ENCODE data around the gene BAZ2A. TPM values are rescaled to one million over a fixed set of nuclear protein-coding genes. Genes with fewer than 3 reads are reported as not detected.
A peak's percentile ranks its signal among the peaks of the same experiment; 100 is the strongest.

The BAZ2A gene
- total RNA-seq, 1 donor, result 49.6 TPM

DNA sequence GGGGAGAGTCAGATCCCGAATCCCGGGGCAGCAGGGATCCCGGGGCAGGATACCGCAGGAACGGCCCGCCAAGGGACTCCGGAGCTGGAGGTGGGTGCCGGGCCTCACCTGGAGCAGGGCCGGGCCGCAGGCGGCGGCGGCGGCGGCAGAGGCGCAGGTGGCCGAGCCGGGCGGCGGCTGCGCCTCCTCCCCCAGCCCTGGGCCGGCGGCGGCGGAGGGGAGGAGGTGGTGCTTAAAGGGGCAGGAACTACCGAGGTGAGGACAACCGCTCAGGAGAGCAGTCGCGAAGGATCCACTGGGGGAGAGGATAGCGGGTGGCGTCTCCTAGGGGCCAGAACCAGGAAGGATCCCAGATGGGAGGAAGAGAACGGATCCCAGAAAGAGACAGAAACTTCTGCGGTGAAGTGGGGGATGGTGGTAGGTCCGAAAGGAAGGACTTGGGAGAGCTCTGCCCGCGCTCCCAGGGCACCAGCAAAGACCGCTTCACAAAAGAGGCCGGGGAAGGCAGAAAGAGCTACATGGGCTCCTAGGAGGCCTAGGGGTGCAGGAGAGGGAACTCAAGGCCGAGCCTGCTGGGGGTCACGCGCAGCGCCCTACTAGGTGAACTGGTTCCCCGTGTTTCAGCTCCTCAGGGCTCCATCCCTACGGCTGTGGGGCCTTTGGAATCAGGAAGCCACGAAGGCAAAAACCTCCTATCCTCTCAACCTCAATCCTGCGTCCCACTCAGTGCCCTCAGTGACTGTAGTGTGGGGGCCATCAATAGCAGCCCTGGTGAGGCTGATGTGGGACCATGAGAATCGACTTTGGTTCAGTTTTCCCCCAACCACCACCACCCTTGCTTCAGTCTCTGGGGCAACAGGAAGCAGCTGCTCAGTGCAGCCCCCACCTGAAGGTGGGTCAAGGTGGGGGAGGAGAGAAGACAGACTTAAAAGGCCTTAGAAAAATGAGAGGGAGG lies 5.0 kb upstream of the BAZ2A start:
- peaks cover 30% of the 10 kb centered on the region for H3K36me3 ChIP-seq (ENCODE audit: insufficient read depth, low read length)
- peak overlapping the region; percentile 97 for H3K4me2 ChIP-seq (ENCODE audit: insufficient read depth, low read length)
- H3K9me3 ChIP-seq (ENCODE audit: low read depth, low read length), result no peaks in the 10 kb centered on the region
- peak; percentile 98 for DNase-seq (ENCODE audit: insufficient read length, low spot score, missing footprints)
- peak overlapping the region; percentile 81 for H2AFZ ChIP-seq (ENCODE audit: low read length)
- TF ChIP-seq, protein P1, sequence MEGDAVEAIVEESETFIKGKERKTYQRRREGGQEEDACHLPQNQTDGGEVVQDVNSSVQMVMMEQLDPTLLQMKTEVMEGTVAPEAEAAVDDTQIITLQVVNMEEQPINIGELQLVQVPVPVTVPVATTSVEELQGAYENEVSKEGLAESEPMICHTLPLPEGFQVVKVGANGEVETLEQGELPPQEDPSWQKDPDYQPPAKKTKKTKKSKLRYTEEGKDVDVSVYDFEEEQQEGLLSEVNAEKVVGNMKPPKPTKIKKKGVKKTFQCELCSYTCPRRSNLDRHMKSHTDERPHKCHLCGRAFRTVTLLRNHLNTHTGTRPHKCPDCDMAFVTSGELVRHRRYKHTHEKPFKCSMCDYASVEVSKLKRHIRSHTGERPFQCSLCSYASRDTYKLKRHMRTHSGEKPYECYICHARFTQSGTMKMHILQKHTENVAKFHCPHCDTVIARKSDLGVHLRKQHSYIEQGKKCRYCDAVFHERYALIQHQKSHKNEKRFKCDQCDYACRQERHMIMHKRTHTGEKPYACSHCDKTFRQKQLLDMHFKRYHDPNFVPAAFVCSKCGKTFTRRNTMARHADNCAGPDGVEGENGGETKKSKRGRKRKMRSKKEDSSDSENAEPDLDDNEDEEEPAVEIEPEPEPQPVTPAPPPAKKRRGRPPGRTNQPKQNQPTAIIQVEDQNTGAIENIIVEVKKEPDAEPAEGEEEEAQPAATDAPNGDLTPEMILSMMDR (IDR thresholded peaks at IDR 0.05; ENCODE audit: extremely low read depth, low read depth, low read length), result peak; percentile 50
- peaks cover 35% of the 10 kb centered on the region for H4K20me1 ChIP-seq (ENCODE audit: insufficient read depth, low read length)
- peaks cover 59% of the 10 kb centered on the region for H3K79me2 ChIP-seq (ENCODE audit: insufficient read depth, low read length)
- peak overlapping the region; percentile 79 for H3K27ac ChIP-seq (ENCODE audit: low read depth, low read length)
- H3K4me1 ChIP-seq (ENCODE audit: insufficient read depth, low read length), result peaks cover 44% of the 10 kb centered on the region
- peak overlapping the region; percentile 83 for H3K4me3 ChIP-seq (ENCODE audit: insufficient read depth, low read length)
- no peaks in the 10 kb centered on the region for H3K27me3 ChIP-seq (ENCODE audit: insufficient read depth, low read length)

DNA sequence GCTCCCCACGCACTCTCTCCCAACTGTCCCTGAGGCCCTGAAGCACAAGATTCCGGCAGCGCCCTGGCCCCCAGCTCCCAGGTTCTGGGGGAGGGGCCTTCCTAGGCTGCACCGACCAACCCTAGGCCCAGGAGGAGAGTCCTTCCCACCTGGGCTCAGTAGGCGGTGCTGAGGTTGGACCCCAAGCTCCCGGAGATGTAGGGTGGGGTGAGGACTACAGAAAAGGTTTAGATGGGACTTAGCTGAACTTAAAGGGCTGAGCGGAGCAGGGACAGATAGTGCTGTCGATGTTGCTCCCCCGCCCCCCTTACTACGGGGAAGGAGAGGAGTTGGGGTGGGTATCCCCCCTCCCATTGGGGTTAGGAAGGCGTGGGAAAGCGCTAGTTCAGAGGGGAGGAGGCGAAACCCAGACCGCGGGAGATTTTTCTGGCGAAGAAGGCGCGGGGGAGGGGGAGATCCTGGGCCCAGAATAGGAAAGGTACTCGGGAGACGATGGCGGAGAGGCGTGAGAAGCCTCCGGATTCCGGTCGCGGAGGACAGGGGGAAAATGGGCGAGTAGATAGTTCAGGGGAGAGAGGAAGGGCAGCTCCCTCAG lies 4.2 kb upstream of the BAZ2A start:
- Histone ChIP-seq H3K4me1 (ENCODE audit: insufficient read depth, low read length) (peaks cover 44% of the 10 kb centered on the region), H3K4me2 (ENCODE audit: insufficient read depth, low read length) (peak overlapping the region; percentile 97), H3K79me2 (ENCODE audit: insufficient read depth, low read length) (peaks cover 64% of the 10 kb centered on the region), H3K4me3 (ENCODE audit: insufficient read depth, low read length) (peak overlapping the region; percentile 83), H4K20me1 (ENCODE audit: insufficient read depth, low read length) (peaks cover 37% of the 10 kb centered on the region), H3K9me3 (ENCODE audit: low read depth, low read length) (no peaks in the 10 kb centered on the region), H3K27me3 (ENCODE audit: insufficient read depth, low read length) (no peaks in the 10 kb centered on the region), H2AFZ (ENCODE audit: low read length) (peak overlapping the region; percentile 66), H3K36me3 (ENCODE audit: insufficient read depth, low read length) (peaks cover 22% of the 10 kb centered on the region), H3K27ac (ENCODE audit: low read depth, low read length) (peak overlapping the region; percentile 28)
- TF ChIP-seq, protein P1 (IDR thresholded peaks at IDR 0.05; ENCODE audit: extremely low read depth, low read depth, low read length), result no peak
- DNase-seq (ENCODE audit: insufficient read length, low spot score, missing footprints), result peak; percentile 87

DNA sequence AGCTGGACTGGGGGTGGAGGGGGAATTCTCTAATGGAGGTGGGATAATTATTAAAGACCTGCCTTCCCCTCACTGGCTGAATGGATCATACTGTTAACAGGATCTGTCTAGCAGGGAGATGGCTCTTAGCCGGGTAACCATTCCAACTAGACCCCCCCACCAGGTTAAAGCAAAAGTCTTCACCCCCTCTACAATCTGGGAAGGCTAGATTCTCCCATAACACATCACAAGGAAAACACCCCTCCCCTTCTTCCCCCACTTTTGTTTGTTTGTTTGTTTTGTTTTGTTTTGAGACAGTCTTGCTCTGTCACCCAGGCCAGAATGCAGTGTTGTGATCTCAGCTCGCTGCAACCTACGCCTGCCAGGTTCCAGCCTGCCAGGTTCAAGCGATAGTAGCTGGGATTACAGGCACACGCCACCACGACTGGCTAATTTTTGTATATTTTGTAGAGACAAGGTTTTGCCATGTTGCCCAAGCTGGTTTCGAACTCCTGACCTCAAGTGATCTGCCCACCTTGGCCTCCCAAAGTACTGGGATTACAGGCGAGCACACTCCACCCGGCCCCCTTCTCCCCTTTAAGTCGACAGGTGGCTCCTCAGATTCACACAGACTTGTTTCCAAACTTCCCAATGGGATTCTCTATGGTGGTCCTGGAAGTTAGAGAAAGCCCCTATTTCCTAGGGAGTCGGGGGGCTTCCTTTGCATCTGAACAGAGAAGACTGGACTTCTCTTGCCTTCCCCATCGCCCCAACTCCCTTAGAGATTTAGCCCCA lies 3.5 kb upstream of the BAZ2A start:
- peak overlapping the region; percentile 97 for H3K4me2 ChIP-seq (ENCODE audit: insufficient read depth, low read length)
- peak overlapping the region; percentile 28 for H3K27ac ChIP-seq (ENCODE audit: low read depth, low read length)
- H3K4me1 ChIP-seq (ENCODE audit: insufficient read depth, low read length), result peaks cover 44% of the 10 kb centered on the region
- H3K9me3 ChIP-seq (ENCODE audit: low read depth, low read length), result no peaks in the 10 kb centered on the region
- H3K79me2 ChIP-seq (ENCODE audit: insufficient read depth, low read length), result peaks cover 69% of the 10 kb centered on the region
- DNase-seq (ENCODE audit: insufficient read length, low spot score, missing footprints), result peak; percentile 75
- peaks cover 15% of the 10 kb centered on the region for H3K36me3 ChIP-seq (ENCODE audit: insufficient read depth, low read length)
- peaks cover 43% of the 10 kb centered on the region for H4K20me1 ChIP-seq (ENCODE audit: insufficient read depth, low read length)
- peak overlapping the region; percentile 83 for H3K4me3 ChIP-seq (ENCODE audit: insufficient read depth, low read length)
- TF ChIP-seq, protein P1 (IDR thresholded peaks at IDR 0.05; ENCODE audit: extremely low read depth, low read depth, low read length), result no peak
- no peak overlapping the region for H2AFZ ChIP-seq (ENCODE audit: low read length)
- no peaks in the 10 kb centered on the region for H3K27me3 ChIP-seq (ENCODE audit: insufficient read depth, low read length)

Data from osteoblast (primary cell).